Osteocyte (in vitro differentiated cells): Measurements from ENCODE around the gene LAMP2. TPM values are rescaled to one million over a fixed set of nuclear protein-coding genes. Genes with fewer than 3 reads are reported as not detected.
"Not testable (repeated sequence)": the region's sequence is repeated elsewhere in the genome, so short reads cannot be mapped to it uniquely, and the experiment has no call there.

Experiments used
- DNase-seq: peaks from one replicate; pipeline ENCODE4 v3.0.0; 2021; ENCODE audit warnings: mixed read lengths; ENCODE audit not compliant: unreplicated experiment; ENCODE audit errors: extremely low spot score
- H3K27ac Mint-ChIP-seq: one replicate; pipeline ENCODE4 v1.8.0; 2021; ENCODE audit warnings: mild to moderate bottlenecking, mixed read lengths; ENCODE audit not compliant: unreplicated experiment
- H3K27me3 Mint-ChIP-seq: one replicate; pipeline ENCODE4 v1.8.0; 2021; ENCODE audit warnings: mixed read lengths; ENCODE audit not compliant: unreplicated experiment
- H3K36me3 Mint-ChIP-seq: one replicate; pipeline ENCODE4 v1.8.0; 2021; ENCODE audit warnings: mixed read lengths; ENCODE audit not compliant: unreplicated experiment
- H3K4me1 Mint-ChIP-seq: one replicate; pipeline ENCODE4 v1.8.0; 2021; ENCODE audit warnings: mixed read lengths; ENCODE audit not compliant: unreplicated experiment
- H3K4me3 Mint-ChIP-seq: one replicate; pipeline ENCODE4 v1.8.0; 2021; ENCODE audit warnings: mild to moderate bottlenecking, moderate library complexity, mixed read lengths; ENCODE audit not compliant: unreplicated experiment
- H3K9me3 Mint-ChIP-seq: one replicate; pipeline ENCODE4 v1.8.0; 2021; ENCODE audit warnings: mixed read lengths; ENCODE audit not compliant: unreplicated experiment
- CTCF ChIP-seq: fragments of 200-600 bp; sonication (generic); IDR thresholded peaks from 2 replicates; pipeline ENCODE4 v1.5.0; 2021; ENCODE audit warnings: antibody characterized with exemption, mild to moderate bottlenecking, moderate library complexity
- total RNA-seq: library from RNA; stranded (reverse); gene quantifications from 2 replicates; pipeline ENCODE4 v1.2.1, GENCODE V29; 2021

LAMP2 gene
- total RNA-seq, 1 donor from 2014 or later, result 206 TPM

DNA sequence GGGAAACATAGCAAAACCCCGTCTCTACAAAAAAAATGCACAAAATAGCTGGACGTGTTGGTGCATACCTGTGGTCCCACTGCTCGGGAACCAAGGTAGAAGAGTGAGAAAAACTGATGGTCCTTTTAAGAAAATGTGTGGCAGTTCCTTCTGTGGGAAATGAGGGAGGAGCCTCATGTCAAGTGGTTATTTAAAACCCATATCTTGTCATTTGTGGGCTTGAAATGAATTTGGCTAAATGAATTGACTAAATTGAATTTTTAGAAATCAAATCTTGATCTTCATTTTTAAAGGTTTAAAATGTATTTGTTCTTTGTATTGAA, 16.2 kb upstream of the LAMP2 start:
- peaks cover 9% of the 10 kb centered on the region for H3K4me1 Mint-ChIP-seq
- no peak for TF ChIP-seq CTCF

GRCh38 chrX:120477453-120477852, 8.4 kb upstream of the LAMP2 start:
- no peak for DNase-seq
- no peak overlapping the region for H3K27ac Mint-ChIP-seq
- no peaks in the 10 kb centered on the region for H3K36me3 Mint-ChIP-seq
- H3K4me3 Mint-ChIP-seq, result no peak overlapping the region
- no peaks in the 10 kb centered on the region for H3K9me3 Mint-ChIP-seq
- no peak for TF ChIP-seq CTCF
- H3K4me1 Mint-ChIP-seq, result no peaks in the 10 kb centered on the region
- no peaks in the 10 kb centered on the region for H3K27me3 Mint-ChIP-seq

More for the DNA sequence above, 16.2 kb upstream of the LAMP2 start:
- Mint-ChIP-seq H3K36me3 (peaks cover 1% of the 10 kb centered on the region), H3K27ac (peak overlapping the region; percentile 96), H3K4me3 (peak overlapping the region; percentile 78), H3K9me3 (peaks cover 3% of the 10 kb centered on the region), H3K27me3 (no peaks in the 10 kb centered on the region)
- DNase-seq, result no peak

DNA sequence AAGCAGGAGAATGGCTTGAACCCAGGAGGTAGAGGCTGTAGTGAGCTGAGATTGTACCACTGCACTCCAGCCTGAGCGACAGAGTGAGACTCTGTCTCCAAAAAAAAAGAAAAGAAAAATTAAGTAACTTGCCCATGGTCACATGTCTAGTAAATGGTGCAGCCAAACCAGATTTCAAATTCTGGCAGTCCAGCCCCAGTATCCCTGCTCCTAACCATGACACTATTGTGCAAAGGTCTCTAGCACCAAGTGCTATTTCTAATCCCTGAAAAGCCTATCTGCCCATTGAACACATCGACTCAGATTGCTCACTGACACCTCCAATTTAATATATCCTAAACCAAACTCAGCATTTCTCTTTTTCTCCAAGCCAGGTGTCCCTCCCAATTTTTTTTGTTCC, 7.6 kb upstream of the LAMP2 start:
- no peaks in the 10 kb centered on the region for H3K4me1 Mint-ChIP-seq
- no peaks in the 10 kb centered on the region for H3K9me3 Mint-ChIP-seq
- no peak overlapping the region for H3K27ac Mint-ChIP-seq
- no peaks in the 10 kb centered on the region for H3K36me3 Mint-ChIP-seq
- H3K4me3 Mint-ChIP-seq, result no peak overlapping the region
- TF ChIP-seq CTCF, result no peak
- DNase-seq, result no peak
- H3K27me3 Mint-ChIP-seq, result no peaks in the 10 kb centered on the region

GRCh38 chrX:120475447-120475846, 6.4 kb upstream of the LAMP2 start:
- H3K9me3 Mint-ChIP-seq, result not testable (repeated sequence)

DNA sequence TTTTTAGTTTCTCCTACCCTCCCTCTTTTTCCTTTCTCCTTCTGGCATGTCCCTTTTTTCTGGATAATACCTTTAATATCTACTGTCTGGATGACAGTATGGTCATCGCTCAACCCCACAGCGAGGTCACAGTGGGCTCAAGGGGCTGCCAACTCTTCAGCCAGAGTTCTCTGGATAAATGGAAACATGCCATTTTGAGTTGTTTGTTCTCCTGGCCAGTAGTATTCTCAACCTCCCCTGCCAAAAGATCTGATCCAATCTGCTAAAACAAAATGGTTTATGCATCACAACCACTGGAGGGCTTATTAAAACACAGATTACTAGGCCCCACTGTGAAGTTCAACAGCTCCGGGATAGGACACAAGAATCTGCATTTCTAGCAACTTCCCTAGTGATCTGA, 5.0 kb upstream of the LAMP2 start:
- H3K4me1 Mint-ChIP-seq, result no peaks in the 10 kb centered on the region
- no peaks in the 10 kb centered on the region for H3K27me3 Mint-ChIP-seq
- no peaks in the 10 kb centered on the region for H3K36me3 Mint-ChIP-seq
- H3K4me3 Mint-ChIP-seq, result no peak overlapping the region
- no peak for DNase-seq
- no peaks in the 10 kb centered on the region for H3K9me3 Mint-ChIP-seq
- H3K27ac Mint-ChIP-seq, result no peak overlapping the region
- TF ChIP-seq CTCF, result no peak

More at GRCh38 chrX:120475447-120475846, 6.4 kb upstream of the LAMP2 start:
- not testable (repeated sequence) for H3K27me3 Mint-ChIP-seq, H3K27ac Mint-ChIP-seq, DNase-seq, H3K4me1 Mint-ChIP-seq, H3K4me3 Mint-ChIP-seq, H3K36me3 Mint-ChIP-seq
- peak; percentile 61 for TF ChIP-seq CTCF

- H3K4me3 Mint-ChIP-seq, H3K36me3 Mint-ChIP-seq, H3K9me3 Mint-ChIP-seq, DNase-seq, H3K27ac Mint-ChIP-seq, H3K27me3 Mint-ChIP-seq: not testable (repeated sequence)
- H3K4me1 Mint-ChIP-seq, result peaks cover 23% of the 10 kb centered on the region
Observed at GRCh38 chrX:120469657-120470056, 561 bp upstream of the LAMP2 start.
